Globus pallidus (tissue), 1 donor: ENCODE results near the gene TUBB4A.

Experiments
- DNase-seq: peaks from one replicate; pipeline ENCODE4 v3.0.0-alpha.2; 2015; ENCODE audit warnings: low spot score

Gene TUBB4A

DNA sequence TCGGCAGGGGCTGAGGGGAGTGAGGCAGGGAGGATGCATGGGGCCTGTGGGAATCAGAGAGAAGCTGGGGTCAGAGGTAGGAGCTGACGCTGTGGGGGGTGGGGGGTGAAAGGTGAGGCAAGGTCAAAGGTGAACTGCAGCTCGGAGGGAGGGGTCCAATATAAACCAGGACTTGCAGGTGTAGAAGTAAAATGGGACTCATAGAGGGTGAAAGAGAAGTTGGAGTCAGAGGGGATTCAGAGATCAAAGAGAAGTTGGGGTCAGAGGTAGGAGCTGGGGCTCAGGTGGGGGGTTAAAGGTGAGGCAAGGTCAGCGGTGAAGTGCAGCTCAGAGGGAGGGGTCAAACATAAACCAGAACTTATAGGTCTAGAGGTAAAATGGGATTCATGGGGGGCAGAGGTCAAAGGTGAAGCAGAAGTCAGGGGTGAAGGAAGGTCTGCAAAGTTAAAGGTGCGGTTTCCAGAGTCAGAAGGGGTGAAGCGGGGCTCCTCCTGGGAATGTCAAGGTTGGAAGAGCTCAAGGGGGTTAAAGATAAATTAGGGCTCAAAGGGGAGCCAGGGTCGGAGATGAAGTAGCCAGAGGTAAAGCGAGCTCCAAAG is 7.6 kb downstream of the TUBB4A start:
- no peak for DNase-seq

DNA sequence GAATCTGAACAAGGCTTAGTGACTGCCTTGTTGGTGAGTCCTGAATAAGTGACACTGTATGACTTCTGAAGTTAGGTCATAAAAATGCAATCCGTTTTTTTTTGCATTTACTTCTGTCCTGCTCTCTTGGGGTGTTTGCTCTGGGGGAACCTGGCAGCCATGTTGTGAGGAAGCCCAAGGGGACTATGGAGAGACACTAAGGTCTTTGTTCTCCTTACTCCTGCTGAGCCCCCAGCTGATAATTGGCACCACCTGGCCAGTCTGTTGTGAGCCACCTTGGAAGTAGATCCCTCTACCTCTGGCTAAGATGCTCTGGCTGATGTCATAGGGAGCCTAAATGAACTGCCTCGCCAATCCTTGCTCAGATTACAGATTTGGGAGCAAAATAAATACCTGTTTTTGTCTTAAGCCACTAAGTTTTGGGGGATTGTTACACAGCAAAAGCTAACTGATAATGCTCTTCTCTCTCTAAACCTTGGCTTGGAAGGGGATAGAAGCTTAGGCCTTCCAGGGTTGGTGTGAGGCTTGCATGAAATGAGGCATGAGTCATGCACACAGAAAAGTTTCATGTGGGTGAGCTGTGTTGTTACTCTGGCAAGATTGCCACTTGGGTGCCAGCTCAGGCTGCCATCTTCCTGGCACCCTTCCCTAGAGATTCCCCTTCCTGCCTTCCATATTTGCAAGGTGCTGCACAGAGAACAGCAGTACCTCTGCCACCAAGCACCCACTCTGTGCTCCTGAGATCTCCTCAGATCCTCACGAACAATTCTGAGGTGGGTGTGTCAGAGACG is 10.1 kb downstream of the TUBB4A start:
- no peak for DNase-seq

DNA sequence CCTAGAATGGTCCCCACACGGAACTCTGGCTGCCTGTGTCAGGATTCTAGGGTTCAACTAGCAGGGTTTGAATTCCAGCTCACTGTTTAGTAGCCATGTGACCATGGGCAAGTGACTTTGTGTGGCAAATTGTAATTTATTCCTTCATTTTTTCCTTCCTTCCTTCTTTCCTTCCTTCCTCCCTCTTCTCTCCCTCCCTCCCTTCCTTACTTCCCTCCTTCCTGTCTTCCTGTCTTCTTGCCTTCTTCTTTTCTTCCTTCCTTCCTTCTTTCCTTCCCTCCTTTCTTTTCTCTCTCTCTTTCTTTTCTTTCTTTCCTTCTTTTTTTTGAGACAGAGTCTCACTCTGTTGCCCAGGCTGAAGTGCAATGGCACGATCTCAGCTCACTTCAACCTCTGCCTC is 12.0 kb downstream of the TUBB4A start:
- DNase-seq: no peak

DNA sequence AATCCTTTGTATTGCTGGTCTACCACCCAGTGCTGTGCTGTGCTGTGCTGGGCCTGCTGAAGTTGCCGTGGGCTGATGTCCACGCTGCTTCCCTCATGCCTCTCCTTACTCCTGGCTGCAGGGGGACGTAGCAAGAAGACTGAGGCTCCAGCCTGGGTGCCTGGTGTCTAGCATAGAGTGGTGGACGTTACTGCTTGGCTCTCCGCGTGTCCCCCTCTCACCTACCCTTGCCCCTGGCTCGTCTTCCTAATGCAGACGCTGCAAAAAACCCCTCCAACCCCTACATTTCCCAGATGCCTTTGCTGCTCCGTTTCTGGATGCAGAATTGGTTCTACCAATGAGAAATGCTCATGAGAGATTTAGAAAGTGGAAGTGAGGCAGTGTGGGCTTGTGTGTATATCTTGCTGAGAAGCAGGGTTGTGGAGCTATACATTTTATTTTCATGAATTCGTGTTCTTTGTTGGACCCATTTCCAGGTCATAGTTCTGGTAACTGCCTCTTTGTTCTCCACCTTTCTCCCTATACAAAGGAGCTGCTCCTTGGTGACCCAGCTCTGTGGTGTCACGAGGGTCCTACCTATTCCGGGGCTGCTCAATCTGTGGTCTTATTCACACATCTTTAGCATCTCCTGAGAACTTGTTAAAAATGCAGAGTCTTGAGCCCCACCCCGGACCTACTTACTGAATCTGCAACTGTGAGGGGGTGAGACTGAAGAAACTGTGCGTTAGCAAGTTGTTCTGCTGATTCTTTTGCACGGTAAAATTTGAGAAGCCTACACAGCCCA is 12.6 kb downstream of the TUBB4A start:
- no peak for DNase-seq

DNA sequence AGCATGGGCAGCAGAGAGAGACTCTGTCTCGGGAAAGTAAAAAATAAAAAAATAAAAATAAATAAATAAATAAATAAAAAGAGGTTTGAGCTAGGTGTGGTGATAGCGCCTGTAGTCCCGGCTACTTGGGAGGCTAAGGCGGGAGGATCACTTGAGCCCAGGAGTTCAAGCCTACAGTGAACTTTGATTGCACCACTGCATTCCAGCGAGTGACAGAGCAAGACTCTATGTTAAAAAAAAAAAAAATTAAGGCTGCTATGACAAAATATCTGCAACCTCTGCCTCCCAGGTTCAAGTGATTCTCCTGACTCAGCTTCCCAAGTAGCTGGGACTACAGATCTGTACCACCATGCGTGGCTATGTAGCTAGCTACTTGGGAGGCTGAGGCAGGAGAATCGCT is 17.3 kb downstream of the TUBB4A start:
- no peak for DNase-seq

DNA sequence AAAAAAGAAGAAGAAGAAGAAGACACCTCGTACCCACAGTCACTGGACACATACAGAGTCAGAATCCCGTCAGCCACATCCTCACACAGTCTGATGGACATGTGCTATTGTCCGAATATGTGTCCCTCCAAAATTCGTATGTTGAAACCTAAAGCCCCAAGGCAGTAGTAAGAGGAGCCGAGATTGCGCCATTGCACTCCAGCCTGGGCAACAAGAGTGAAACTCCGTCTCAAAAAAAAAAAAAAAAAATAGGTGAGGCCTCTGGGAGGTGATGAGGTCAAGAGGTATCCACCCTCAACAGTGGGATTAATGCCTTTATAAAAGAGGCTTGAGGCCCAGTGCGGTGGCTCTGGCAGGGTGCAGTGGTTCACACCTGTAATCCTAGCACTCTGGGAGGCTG is 17.9 kb downstream of the TUBB4A start:
- no peak for DNase-seq

DNA sequence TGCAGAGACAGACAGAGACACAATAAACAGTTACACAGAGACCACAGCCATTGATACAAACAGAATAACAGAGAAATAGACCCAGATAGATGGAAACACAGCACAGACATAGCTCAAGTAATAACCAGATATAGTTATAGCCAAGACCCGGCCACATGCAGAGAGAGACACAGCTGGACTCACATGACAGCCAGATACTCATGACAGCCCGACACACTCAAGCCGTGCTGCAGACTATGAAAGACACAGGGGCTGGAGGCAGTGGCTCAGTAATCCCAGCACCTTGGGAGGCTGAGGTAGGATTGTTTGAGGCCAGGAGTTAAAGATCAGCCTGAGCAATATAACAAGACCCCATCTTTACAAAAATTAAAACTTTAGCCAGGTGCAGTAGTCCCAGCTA is 18.9 kb downstream of the TUBB4A start:
- no peak for DNase-seq

DNA sequence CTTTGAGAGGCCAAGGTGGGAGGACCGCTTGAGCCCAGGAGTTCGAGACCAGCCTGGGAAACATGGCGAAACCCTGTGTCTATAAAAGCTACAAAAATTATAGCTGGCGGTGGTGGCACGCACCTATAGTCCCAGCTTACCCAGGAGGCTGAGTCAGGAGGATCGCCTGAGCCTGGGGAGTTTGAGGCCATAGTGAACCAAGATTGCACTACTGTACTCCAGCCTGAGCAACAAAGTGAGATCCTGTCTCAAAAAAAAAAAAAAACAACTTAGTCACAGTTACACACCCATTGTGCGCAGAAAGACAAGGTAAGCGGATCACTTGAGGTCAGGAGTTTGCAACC is 19.8 kb downstream of the TUBB4A start:
- no peak for DNase-seq

DNA sequence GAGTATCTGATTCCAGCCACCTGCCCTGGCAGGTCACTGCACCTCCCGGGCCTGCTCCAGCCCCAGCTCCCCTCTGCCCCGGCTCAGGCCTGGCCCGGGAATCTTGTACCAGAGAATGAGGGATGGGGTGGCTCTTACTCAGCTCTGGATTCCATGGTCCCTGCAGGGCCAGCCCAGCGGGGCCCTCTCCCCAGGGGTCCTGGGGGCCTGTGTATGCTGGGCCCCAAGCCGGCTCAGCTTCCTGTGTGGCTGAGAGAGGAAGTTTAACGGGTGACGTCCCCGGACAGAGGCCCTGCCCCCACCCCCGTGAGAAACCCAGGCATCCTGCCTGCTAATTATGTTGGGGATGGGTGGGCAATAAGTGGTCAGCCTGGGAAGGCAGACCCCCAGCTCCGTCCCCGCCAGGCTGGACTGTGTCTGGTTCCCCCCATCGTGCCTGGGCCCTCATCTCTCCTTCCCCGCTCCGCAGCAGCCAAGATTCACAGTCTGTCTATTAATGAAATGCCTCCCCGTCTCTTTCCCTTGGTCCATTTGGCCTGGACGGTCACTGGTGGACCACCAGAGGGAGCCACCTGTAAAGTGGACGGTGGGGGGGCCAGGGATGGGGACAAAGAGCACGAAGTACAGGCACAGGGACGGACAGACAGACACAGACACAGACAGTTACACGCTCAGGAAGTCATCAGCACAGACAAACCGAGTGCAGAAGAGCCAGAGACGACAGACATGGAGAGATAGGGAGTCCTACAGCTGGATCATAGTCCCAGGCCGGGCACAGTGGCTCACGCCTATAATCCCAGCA is 20.4 kb downstream of the TUBB4A start, which contains the start of gene DENND1C:
TSS of gene DENND1C (minus strand) at position 247 of the 802 bp plus-strand sequence. CDS start at position 155, 92 bp downstream.
- peak; percentile 67 for DNase-seq

DNA sequence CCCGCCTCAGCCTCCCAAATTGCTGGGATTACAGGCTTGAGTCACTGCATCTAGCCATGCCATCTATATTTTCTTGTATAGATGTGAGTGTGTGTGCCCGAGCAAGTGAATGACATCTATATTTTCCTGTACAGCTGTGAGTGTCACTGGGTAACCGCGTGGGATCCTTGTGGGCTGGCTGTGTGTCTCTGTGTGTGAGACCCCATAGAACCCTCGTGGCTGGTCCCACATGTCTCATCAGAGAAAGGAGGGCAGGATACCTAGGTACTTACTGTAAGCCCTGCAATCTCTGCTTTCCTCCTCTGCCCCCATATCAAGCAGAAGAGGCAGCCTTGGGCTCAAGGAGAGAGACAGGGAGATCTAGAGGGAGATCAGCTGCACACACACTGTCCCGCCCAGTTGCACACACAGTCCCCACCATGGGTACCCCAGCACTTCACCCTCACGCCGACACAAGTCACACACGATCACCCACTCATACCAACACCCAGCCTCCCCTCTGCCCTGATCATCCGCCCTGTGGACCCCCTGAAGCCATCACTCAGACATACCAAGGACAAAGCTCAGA is 21.2 kb downstream of the TUBB4A start:
- DNase-seq: no peak

DNA sequence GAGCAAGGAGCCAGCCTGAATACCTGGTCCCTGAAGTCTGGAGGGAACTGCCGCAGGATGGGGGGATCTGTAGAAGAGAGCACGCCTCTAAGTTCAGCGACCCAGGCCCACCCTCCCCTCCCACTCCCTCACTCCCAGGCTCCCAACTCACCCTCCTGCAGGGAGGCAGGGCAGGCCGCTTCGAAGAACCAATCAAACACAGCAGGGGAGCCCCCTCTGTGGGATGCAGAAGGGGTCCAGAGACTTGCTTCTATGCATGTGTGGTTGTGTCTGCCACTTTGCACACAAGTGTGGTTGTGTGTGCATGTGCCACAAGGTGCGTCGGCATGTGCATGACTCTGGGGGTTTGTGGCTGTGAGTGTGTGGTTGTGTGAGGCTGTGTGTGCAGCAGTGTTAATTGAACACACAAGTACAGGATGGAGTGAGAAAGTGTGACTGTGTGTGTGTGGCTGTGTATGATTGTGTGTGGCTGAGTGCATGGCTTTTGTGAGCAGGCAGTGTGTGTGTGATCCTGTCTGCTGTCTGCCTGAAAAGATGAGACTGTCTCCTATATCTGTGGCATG is 22.2 kb downstream of the TUBB4A start:
- DNase-seq: no peak

DNA sequence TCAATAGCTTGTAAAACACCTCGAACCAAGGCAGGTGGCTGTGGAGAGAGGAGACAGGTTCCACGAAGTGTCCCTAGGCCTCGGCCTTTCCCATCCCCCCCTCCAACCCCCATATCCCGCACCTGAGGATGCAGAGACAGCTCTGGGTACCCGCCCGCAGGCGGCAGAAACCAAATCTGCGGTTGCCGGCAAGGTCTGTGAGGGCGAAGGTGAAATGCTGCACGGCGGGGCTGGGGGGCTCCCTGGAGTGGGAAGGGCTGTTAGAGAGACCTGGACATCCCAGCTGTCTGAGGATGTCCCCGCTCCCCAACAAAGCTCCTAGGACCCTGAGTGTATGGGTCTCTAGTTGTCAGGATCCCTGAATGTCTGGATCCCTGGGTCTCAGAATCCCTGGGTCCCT is 23.3 kb downstream of the TUBB4A start:
- DNase-seq: no peak

DNA sequence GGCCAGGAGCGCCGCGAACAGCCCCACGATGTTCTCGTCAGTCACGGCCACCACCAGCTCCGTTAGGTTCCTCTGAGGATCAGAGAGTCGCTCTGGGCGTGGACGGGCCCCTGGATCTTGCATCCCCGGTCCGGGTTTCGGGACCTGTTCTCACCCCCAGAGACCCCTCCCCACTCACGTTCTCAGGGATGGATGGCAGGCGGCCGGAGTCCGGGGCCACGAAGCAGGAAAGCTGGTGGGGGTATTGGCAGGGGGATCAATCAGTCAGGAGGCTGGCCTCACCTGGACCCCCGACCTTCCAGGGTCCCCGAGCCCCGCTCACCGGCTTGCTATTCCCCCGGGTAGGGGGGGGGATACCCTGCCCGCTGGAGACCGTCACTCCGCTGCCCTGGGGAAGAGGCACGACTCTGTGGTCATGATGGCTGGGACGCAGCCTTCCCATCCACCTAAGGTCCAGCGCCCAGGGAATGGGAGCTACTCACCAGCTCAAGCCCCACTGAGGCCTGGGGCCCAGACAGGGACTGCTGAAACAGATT is 25.1 kb downstream of the TUBB4A start:
- DNase-seq: no peak

DNA sequence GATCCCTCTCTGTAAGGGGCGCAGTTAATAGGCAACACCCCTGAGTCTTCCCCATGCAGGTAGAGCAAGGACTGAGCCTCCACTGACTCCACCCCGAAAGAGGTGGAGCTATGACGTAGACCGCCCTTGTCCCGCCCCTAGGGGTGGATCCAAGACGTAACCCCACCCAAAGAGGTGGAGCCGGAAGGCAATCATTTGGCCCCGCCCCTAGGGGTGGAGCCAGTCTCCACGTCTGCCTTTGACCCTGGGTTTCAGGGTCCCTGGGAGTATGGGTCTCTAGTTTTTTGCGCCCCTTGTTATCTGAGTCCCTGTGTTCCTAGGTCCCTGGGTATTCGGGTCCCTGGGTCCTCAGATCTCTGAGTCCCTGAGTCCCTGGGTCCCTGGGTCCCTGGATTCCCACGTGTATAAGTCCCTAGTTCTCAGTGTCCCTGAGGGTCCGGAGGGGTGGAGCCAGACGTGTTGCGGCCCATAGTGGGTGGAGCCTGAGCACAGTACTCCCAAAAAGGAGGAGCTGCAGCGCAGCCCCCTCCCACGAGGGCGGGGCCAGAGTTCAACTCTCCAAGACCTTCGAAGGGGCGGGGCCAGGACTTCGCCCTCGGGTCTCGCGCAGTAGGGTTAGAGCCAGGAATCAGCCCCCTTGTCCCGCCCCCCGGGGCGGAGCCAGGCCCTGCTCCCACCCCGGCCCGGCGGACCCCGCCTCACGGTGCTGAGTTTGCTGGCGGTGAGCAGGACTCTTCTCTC is 25.8 kb downstream of the TUBB4A start:
- peak; percentile 71 for DNase-seq

DNA sequence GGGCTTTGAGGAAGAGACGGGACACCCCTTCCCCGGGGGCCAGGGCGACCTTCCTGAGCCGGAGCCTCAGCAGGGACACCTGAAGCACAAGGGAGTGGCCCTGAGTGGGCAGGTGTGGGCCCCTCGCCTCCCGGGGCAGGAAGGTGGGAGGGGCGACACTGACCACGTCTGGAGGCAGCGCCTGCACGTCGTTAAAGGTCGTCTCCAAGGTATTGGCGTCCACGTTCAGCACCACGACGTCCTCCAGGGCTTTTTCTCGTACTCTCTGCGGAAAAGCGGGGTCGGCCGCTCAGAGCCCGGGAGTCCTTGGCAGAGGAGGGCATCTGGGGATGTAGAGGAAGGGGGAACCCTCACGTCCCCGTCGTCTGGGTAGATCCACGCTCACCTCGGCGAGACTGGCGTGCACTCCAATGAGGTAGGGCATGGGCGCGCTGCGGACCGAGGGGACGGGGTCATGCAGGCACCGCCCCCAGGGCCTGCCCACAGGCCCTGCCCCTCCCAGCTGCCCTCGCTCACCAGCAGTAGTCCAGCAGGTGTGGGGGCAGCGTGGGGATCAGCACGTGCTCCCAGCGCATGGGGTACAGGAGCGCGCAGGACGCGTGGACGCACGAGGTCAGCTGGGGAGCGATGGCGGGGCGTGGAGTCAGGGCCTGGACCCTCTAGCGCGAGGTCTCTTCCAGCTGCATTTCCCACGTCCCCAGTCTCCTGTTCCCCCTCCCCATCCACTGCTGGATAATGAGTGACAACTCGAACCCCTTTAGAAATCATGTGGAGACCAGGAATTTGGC is 26.6 kb downstream of the TUBB4A start:
- DNase-seq: no peak

DNA sequence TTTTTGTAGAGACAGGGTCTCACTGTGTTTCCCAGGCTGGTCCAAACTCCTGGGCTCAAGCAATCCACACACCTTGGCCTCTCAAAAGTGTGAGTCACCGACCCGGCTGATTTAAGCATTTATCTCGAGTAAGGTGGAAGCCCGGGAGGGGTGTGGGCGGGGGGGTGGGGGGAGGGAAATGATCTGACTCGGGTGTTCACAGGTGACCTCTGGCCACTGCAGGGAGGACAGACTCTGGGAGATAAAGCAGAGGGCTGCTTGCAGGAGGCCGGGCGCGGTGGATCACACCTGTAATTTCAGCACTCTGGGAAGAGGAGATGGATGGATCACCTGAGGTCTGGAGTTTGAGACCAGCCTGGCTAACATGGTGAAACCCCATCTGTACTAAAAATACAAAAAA is 28.5 kb downstream of the TUBB4A start:
- no peak for DNase-seq

DNA sequence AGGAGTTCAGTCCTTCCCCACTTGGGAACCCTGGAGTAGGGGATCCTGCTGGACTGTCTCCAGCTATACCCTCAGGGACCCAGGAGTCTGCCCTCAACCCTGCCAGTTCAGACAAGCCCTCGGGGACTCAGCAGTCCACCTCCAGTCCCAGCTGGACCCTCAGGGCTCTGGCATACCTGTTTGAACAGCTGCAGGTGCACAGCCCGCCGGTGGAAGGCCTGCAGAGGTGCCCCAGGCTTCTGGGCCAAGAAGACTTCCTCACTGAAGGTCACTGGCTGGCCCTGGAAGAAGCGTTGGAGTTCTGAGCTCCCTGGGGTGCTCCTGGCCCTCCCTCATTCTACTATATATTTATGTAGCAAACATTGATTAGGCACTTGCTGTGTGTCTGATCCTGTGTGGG is 29.4 kb downstream of the TUBB4A start:
- DNase-seq: no peak

DNA sequence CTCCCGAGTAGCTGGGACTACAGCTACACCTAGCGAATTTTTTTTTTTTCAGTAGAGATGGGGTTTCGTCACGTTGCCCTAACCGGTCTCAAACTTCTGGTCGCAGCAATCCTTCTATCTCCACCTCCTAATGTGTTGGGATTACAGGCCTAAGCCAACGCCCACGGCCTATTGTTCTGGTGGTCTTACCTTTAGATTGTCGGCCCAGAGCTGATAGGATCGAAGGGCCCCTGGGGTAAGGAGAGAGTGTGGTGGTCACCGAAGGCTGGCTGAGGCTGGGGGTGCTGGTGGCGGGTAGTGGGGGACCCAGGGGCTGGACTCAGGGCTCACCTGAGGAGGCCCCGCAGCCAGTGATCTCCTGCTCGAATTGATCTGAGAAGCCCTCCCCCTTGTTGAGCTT is 31.0 kb downstream of the TUBB4A start:
- DNase-seq: no peak

DNA sequence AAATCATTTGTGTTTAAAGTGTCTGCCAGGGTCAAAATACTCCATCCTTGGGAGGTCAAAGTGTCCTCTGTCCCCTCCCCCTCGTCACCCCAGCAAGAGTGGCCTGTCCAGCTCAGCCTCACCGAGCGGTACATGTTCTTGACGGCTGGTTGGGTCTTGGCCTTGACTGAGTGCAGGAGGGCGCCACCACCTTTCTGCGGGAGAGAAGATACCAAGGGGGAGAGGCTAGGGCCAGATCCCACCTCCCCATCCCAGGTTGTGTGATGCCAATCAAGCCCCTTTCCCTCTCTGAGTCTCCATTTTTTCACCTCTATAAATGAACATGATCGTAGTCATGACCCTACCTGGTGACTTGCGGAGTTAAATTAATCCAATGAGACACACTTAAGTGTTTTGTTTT is 31.9 kb downstream of the TUBB4A start:
- DNase-seq: no peak

DNA sequence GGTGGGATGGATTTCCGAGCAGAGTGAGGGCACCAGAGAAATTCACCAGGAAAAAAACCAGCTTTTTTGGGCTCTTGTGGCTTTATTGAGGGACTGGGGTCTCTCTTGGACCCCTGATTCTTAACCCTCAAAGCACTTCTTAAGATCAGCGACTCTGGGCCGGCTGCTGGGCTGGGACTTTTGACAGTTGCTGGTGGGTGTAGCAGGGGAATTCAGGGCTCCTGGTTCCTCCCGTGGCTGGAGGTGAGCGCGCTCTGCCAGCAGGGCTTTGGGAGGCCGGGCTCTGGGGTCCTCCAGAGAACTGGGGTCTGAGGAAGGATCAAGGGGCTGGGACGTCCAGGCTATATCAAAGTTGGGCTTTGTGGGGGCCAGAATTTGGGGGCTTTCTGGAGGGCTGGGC is 34.7 kb downstream of the TUBB4A start:
- DNase-seq: no peak
